ENCODE data around the gene FARP1. TPM values are rescaled to one million over a fixed set of nuclear protein-coding genes. Genes with fewer than 3 reads are reported as not detected.
"Not testable (repeated sequence)": the region's sequence is repeated elsewhere in the genome, so short reads cannot be mapped to it uniquely, and the experiment has no call there.

The FARP1 gene
- total and polyA plus RNA-seq, 2 of the 8 experiments (the other 6 are each of a cell fraction or from before 2014, with no cell fraction given) = 24.7 to 104 TPM

DNA sequence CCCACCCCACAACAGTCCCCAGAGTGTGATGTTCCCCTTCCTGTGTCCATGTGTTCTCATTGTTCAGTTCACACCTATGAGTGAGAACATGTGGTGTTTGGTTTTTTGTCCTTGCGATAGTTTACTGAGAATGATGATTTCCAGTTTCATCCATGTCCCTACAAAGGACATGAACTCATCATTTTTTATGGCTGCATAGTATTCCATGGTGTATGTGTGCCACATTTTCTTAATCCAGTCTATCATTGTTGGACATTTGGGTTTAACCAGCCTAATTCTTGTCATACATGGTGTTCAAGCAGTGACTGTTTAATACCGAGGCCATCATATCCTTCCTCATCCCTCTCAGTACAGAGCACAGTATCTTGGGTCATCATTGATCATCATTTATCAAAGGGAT lies 226.6 kb downstream of the FARP1 start:
- DNase-seq (ENCODE audit: low read depth in 1 of 2, low spot score in 2 of 2); H3K79me2 ChIP-seq (ENCODE audit: control insufficient read depth in 1 of 2, insufficient read depth in 2 of 2, low read length in 2 of 2); POLR2A ChIA-PET (ENCODE audit: partially characterized antibody); H2AFZ ChIP-seq (ENCODE audit: low read length); H4K5ac ChIP-seq (ENCODE audit: insufficient read length, low read depth, low read length); H4K91ac ChIP-seq (replicated peaks; ENCODE audit: insufficient read length, low read length); H3K4me2 ChIP-seq (ENCODE audit: insufficient read depth in 1 of 2, low read depth in 2 of 2, low read length in 2 of 2); H3K14ac ChIP-seq (ENCODE audit: insufficient read length); H2BK120ac ChIP-seq (replicated peaks; ENCODE audit: low read depth, low read length); H3K9me3 ChIP-seq (ENCODE audit: insufficient read depth in 2 of 2, low read depth in 1 of 2, low read length in 1 of 2); H3K23me2 ChIP-seq (ENCODE audit: low read depth, low read length); FAIRE-seq; H4K8ac ChIP-seq (ENCODE audit: extremely low read depth, insufficient read depth, low read length); H3K79me1 ChIP-seq (ENCODE audit: low read depth, low read length); H3K27ac ChIP-seq (ENCODE audit: low read depth, low read length); H3K18ac ChIP-seq (ENCODE audit: extremely low read depth, low read length); H3K4me3 ChIP-seq (ENCODE audit: extremely low read depth in 1 of 4, insufficient read depth in 2 of 4, low read depth in 3 of 4, low read length in 4 of 4); H4K20me1 ChIP-seq (replicated peaks in 1 of 2; ENCODE audit: control insufficient read depth in 1 of 2, insufficient read depth in 2 of 2, low read length in 2 of 2); H2BK5ac ChIP-seq (ENCODE audit: low read depth, low read length); H3K9ac ChIP-seq (replicated peaks in 1 of 4; ENCODE audit: extremely low read depth in 1 of 4, low read depth in 3 of 4, low read length in 3 of 4); H3K23ac ChIP-seq (ENCODE audit: insufficient read length); H2BK12ac ChIP-seq (ENCODE audit: low read depth, low read length); H3K27me3 ChIP-seq (replicated peaks in 1 of 4; ENCODE audit: control insufficient read depth in 3 of 4, extremely low read depth in 1 of 4, insufficient read depth in 3 of 4, low read length in 3 of 4); H3K4ac ChIP-seq (replicated peaks; ENCODE audit: insufficient read length, low read depth, low read length); H2BK15ac ChIP-seq (ENCODE audit: low read length); H2BK20ac ChIP-seq (ENCODE audit: low read length); H3K56ac ChIP-seq (replicated peaks; ENCODE audit: insufficient read length, low read depth, low read length); H2AK5ac ChIP-seq (ENCODE audit: low read depth, low read length): not testable (repeated sequence)
- WGBS, 2 experiments (ENCODE audit: extremely low coverage in 1 of 2, insufficient coverage in 1 of 2, insufficient read length in 1 of 2, insufficient replicate concordance in 2 of 2, low coverage in 1 of 2, low lambda C conversion rate in 2 of 2, missing lambda C conversion rate in 1 of 2) = 89% methylated on average over 2 of the region's 2 CpGs; no CpG with 5 or more reads in 1 of the 2 experiments
- H3K36me3 ChIP-seq (ENCODE audit: control insufficient read depth in 2 of 4, insufficient read depth in 4 of 4, low read length in 3 of 4) = peaks cover 0 to 14% (median 5%) of the 10 kb centered on the region in 4 experiments; a peak in 5 of 8 replicates
- CTCF ChIA-PET (ENCODE audit: partially characterized antibody) = interaction anchor here (1.4 kb wide), 1 partner anchor 61 kb away, joined by 4 read pairs; no protein-coding TSS in a partner anchor
- H3K4me1 ChIP-seq (replicated peaks in 1 of 4; ENCODE audit: control insufficient read depth in 3 of 4, insufficient read depth in 4 of 4, low read length in 3 of 4) = peaks cover 2 to 13% (median 10%) of the 10 kb centered on the region in 4 experiments; a peak in 6 of 7 replicates

Measured in H1 (cell line).